Brain pericyte (primary cell): Measurements from ENCODE around the gene COL27A1.
A peak's percentile ranks its signal among the peaks of the same experiment; 100 is the strongest.

ENCODE experiments used
- DNase-seq: peaks from one replicate; pipeline ENCODE4 v3.0.0-alpha.2; 2012; ENCODE audit warnings: low read depth, low spot score

The COL27A1 gene

DNA sequence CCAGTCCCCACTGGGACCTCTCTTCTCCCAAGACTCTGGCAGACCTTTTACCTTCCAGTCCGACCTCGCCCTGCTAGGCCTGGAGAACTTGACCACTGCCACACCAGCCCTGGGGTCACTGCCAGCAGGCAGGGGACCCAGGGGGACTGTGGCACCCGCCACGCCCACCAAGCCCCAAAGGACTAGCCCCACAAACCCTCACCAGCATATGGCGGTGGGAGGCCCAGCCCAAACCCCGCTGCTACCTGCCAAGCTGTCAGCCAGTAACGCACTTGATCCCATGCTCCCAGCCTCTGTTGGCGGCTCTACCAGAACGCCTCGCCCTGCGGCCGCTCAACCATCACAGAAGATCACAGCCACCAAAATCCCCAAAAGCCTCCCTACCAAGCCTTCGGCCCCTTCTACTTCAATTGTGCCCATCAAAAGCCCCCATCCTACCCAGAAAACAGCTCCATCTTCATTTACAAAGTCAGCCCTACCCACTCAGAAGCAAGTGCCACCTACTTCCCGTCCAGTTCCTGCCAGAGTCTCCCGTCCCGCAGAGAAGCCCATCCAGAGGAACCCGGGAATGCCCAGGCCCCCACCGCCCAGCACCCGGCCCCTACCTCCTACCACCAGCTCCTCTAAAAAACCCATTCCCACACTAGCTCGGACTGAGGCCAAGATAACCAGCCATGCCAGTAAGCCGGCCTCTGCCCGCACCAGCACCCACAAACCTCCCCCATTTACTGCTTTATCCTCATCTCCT, 13.1 kb downstream of the COL27A1 start:
- DNase-seq: no peak

DNA sequence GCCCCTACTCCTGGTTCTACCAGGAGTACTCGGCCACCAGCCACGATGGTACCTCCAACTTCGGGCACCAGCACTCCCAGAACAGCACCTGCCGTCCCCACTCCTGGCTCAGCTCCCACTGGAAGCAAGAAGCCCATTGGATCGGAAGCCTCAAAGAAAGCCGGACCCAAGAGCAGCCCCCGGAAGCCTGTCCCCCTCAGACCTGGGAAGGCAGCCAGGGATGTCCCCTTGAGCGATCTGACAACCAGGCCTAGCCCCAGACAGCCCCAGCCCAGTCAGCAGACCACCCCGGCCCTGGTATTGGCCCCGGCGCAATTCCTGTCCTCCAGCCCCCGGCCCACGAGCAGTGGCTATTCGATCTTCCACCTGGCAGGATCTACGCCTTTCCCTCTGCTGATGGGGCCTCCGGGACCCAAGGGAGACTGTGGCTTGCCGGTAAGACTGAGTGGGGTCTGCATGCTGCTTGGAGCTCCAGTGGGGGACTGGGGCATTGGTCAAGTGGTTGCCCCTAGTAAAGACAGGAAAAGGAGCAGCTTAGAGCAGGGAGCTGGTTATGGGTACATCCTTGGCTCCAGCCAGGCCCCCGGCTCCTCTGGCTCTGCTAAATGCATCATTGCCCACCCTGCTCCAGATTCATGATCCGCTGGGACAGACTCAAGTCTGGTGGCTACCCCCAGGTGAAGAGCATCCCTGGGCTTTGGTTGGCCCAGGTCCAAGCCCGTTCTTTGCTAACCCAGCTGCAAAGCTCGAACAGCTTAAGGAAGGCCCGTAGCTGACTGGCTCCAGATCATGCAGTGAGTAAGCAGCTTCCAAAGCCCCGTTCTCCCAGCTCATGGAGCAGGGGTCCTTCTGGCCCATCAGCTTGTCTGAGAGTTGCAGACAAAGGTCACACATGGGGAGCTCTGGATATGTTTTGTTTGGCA, 14.0 kb downstream of the COL27A1 start:
- DNase-seq: peak; percentile 86

DNA sequence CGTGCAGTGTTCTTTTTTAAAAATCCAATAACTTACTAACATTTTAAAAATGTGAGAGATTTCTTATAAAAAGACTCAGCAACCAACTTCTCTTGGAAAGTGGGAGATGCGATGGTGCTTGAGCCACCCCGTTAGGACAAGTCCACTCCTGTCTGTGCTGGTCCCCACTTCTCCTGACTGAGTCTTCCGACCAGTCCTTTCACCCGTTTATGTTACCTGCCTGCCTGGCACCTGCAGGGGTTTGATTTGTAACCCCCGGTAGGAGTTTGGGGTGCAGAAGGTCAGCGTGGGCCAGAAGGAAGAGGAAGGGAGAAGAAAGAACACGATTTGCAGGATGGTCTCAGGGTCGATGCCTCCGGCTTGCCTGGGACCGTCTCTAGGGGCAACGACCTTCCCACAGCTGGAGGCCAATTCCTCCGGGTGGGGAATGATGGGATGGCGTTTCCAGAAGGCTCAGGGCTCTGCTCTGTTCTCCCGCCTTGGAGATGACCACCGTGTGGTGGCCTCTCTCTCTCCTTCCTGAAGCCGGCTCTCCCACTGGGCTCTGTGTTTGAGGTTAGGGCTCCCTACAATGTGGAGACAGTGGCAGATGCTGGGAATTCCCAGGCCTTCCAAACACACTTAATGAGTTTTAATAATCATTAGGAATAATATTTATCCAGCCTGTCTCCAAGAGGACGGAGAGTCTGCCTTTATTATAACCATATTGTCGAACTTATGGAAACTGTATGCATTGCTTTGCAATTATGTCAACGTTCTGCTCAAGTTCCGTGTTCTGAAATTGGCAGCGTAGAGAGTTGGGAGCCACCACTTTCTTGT, 14.8 kb downstream of the COL27A1 start:
- peak; percentile 69 for DNase-seq

DNA sequence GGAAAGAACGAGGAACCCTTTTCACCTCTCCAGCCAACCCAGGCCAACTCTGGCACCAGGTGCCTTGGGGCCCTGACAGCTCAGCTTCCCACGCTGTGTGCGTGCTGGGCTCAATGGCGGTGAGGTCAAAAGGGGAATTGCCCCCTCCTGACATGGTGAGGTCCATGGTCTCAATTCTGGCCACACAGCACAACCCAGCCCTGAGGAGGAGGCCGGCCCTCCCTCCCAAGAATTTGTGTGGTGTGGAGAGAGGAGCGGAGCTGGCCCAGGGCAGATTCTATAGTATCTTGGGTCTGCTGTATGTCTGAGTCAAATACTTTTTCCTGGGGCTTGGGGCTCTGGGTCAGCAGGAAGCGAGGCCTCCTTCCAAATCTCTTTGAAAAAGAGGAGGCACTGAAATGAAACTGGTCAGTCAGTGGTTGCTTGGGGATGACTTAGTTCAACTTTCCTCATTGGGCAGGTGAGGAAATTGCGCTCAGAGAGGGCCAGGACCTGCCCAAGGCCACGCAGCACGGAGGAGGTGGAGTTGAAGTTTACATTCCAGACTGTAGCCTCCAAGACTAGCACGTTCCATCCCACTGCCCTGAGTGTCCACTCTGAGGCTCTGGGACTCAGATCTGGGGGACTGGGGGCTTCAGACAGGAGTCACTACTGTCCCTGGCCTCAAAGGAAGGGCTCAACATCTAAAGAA, 15.6 kb downstream of the COL27A1 start:
- DNase-seq: no peak

DNA sequence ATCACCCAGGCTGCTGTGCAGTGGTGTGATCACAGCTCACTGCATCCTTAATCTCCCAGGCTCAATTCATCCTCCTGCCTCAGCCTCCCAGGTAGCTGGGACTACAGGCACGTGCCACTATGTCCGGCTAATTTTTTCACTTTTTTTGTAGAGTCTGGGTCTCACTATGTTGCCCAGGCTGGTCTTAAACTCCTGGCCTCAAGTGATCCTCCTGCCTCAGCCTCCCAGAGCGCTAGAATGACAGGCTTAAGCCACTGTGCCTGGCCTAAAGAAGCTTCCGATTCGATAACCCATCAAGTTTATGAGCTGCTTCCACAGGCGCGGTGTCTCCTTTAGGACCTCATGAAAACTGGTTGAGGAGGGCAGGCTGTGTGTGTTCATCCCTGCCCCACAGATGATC, 16.2 kb downstream of the COL27A1 start:
- no peak for DNase-seq

DNA sequence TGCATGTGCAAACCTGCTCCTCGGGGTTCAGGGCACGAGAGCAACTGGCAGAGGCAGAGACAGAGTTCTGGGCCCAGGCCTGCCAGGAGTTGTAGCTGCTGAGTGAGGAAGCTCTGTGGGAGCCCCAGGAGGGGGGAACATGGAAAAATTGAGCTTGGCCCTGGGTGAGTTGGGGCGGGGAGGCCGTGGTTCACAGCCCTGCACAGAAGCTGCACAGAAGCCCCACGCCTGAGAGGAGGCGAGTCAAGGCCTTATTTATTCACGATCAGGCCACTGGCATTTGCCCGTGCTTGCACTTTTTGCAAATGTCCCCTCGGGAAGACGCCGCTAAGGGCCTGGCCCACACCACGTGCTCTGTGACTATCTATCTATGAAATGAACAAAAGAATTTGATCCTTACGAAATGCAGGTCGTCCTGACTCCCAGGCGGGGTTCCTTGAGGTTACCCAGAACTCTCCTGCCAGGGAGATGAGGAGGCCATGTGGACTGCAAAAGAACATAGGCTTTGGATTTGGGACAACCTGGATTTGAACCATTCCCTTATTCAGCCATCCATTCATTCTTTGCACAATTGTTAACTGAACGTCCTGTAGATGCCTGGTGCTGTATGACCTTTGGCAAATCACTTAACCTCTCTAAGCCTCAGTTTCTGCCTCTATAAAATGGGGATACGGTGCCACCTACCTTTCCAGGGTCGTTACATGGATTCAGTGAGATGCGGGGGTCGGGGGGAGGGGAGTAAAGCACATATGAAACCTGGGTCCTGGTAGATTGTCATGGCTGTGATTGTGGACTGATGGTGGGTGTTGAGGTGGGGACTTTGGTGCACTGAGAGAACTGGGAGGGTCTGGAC, 17.9 kb downstream of the COL27A1 start:
- DNase-seq: no peak

DNA sequence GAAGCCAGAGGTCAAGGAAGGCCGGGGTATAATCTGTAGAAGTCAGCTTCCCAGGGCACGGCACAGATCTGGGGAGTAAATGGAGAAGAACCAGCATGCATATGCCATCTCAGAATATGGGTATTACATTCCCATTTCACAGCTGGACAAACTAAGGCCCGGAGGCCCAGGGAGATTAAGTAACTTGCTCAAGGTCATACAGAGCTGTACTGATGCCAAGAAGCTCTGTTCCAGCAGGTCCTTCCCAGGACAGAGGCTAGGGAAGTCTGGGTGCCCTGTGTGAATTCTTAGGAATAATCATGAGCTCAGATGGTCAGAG, 19.2 kb downstream of the COL27A1 start:
- DNase-seq: no peak

DNA sequence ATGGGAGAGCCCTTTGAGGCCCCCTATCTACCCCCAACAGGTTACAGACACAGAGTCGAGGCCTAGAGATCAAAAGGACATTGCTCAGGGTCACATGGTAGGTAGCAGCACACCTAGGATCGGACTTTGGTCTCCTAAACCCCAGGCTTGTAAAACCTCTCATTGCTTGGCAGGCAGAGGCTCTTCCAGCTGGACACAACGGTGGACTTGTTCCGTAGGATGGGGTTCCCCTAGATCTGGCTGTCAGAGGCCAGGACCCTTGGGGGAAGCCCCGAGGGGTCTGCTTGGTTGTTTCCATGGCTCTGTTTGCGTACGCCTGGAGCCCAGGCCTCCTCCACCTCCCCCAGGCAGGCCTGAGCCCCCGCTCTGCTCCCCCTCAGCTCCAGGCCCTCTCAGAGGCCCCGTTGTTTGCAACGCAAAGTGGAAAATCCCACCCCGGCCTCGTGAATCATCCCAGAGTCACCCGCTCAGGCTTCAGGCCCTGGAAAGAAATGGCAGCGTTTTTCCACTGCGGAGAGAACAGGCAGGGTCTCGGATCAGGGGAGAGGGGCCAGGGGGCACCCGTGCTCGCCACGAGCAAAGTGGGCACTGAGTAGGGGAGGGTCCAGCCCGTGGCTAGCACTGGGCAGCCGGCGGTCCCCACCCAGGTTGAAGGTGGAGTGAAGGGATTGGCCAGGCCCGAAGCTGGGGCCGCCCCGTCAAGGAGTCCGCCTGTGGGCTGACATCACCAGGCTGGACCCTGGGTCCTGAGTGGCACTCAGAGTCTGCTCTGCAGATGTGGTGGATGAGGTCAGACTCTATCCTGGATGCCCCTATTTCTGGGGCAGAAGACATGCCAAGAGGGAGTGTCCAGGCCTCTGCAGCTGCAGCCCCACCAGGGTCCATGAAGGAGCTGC, 19.8 kb downstream of the COL27A1 start:
- DNase-seq: no peak

DNA sequence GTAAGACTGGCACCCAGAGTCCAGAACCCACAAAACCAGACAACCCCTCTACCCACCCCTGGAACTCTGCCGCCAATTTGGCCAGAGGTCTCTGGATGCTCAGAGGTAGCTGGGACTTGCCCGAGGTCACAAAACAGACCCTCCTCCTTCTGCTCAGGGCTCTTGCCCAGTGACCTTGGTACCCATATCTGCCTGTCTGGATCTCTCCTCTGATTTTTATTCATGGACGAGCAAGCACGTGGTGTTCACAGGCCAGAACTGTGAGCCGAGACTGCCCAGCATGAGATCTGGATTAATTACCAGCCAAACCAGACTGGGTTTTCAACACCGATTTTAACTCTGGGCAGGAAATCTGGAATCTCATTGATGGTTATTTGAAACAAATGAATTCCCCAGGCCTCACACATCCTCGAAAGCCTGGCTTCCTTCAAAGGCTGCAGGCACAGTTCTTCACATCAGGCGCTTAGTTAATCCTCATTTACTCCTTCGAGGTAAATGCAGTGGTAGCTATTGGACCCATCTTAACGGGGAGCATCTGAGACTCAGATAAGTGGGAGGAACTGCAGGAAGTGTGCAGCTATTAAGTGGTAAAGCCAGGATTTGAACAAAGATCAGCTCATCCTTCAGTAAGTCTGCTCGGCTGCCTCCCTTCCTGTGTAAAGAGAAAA, 21.4 kb downstream of the COL27A1 start:
- DNase-seq: no peak

DNA sequence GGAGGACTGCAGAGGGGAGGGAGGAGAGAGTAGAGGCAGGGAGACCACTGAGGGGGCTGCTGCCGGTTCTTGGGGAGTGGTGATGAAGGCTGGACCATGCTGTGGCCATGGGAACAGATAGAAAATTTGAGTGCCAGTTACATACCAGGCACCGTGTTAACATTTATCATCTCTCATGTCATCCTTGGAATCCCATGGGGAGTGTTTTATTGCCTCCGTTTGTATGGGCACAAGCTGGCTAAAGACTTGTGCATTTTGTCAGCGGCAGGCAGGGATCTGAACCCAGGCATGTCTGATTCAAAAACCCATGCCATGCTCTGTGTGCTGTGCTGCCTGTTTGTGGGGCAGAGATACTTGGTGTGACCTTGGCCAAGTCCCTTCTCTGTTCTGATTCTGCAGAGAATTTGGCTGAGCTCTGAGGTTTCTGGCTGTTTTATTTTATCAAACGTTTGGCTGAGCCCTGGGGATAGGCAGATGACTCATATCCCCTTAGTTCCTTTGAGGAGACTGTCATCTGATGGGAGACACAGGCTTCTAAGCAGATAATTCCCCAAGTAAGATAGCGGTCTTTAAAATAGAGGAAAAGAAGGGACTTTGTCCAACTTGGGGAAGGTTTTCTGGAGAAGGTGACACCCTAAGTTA, 22.2 kb downstream of the COL27A1 start:
- DNase-seq: no peak

DNA sequence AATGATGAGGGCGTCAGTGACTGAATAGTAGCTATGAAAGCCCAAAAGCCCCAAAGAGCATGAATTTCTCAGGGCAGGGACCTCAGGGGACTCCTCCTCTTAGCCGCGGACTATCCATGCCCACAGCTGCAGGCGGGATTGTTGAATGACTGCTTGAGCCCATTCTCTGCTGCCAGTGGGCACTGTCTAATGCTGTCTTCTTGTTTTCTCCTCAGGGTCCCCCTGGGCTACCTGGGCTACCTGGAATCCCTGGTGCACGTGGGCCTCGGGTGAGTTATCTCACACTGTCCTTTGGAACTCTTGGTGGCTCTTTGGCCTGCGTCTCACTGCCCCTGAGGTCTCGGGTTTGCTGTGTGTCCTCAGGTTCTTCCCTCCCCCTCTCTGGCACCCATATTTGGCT, 22.7 kb downstream of the COL27A1 start:
- DNase-seq: no peak

DNA sequence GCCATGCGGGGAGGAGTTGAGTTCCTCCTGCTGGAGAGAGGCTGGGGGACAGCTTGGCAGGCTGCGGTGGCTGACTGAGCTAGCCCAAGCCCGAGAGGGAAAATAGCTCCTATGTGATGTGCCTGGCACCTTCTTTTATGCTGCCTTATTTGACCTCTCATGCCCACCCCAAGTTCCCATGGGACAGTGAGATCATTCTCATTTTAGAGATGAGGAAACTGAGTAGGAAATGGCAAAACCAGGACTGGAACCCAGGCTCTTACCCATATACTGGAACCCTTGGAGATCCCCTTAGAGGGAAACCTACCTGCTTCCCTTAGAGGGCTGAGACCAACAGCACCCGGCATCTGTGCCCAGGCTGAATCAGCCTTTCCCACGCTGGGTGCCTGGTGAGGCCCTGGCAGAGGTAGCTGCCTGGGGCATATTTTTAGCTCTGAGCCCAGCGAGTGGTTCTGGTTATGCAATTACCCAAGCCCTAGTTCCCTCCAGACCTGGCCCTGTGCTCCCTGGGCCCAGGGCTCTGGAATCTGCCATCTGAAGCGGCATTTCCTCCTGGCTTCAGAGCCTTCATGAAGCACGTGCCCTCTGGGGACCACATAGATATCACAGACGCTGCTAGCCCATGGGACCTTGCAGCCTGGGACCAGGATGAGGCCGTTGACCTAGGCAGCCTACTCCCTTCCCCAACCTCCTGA, 23.6 kb downstream of the COL27A1 start:
- DNase-seq: no peak

DNA sequence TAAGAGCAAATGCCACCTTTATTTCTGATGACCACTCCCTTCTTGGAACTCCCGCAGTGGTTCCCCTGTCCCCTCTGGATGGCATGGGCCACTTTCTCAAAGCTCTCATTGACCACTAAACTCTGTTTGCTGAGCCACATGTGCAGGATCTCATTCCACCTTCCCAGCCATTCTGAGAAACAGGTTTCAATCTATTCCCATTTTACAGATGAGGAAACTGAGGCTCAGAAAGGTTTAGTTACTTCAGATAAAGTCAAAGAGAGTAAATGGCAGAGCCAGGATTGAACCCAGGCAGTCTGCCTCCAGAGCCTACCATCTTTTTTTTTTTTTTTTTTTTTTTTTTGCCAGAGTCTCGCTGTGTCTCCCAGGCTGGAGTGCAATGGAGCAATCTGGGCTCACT, 24.2 kb downstream of the COL27A1 start:
- DNase-seq: no peak

DNA sequence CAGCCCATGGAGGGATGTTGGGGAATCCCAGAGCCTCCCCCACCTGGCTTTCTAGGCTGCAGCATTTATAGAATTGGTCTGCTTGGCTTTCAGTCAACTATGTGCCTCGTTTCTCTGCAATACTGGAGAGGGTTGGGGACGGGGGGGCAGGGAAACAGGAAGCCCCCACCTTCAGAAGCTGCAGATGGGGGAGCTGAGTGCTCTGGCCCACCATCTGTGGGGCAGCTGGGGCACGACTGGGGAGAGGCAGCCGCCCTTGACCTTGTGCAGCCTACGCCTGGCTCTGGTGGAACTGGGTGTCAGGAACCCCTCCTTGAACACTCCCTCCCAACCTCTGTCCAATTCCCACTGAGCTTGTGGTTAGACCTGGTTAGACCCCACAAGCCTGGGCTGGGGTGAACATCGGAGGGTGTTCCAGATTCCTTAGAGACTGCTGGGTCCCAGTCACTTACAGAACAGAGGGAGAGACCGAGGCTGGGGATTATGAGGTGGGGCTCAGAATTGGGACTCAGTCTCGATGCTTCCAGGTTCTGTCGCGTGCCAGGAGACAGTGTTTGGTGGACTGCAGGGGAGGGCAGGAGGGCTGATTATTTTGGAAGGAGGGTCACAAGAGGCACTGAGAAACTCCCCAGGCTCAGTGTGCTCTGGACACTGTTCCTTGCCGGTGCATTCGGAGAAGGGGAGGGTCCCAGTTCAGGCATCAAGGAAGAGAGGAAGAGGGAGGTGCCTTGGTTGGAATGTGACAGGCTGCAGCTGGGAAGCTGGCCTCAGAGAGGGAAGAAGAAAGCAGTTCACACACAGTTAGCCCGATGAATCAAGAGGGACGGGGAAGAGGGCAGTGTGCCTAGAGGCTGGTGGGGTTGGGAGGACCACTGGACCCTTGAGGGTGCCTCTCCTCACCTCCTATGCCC, 25.6 kb downstream of the COL27A1 start:
- DNase-seq: no peak

DNA sequence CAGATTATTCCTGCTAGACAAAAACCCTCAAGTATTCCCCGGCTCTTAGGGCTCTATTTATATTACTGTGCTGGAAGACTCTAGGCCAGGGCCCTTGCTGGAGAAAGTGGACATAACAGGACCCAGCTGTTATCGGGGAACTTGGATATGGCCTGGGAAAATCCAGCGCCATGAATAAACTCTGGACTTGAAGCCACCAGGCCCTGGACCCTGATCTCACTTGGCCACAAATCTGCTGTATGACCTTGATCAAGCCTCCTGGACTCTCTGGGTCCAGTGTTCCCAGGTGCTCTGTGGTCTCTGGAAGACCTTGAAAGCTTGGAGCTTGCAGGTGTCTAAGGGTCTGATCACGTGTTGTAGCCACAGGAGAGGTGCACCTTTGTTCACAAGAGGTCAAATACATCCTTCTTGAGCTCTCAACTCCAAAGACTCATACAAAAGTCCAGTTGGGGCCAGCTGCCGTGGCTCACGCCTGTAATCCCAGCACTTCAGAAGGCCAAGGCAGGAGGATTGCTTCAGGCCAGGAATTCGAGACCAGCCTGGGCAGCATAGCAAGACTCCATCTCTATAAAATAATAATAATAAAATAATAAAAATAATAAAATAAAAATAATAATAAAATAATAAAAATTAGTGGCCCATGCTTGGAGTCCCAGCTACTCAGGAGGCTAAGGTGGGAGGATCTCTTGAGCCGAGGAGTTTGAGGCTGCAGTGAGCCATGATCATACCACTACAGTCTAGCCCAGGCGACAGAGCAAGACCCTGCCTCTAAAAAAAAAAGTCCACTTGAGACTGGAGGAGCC, 26.5 kb downstream of the COL27A1 start:
- no peak for DNase-seq

DNA sequence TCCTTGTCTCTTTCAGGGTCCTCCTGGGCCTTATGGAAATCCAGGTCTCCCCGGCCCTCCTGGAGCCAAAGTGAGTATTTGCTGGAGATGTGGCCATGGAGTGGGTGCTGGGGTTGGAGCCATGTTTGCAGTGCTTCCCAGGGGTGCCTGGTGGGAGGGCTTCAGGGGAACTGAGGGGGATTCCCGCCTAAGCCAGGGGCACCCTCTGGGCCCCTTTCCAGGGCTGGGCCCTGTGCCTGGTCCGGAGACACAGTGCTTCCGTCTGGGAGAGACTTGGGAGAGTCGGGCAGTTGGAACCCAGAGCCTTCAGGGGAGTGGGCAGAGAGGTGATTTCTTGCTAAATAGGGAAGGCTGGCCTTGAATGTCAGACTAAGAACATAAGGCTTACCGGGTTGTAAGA, 27.7 kb downstream of the COL27A1 start:
- DNase-seq: no peak
